ENCODE results near the gene ACP5.
"Not testable (repeated sequence)": the region's sequence is repeated elsewhere in the genome, so short reads cannot be mapped to it uniquely, and the experiment has no call there.

DNA sequence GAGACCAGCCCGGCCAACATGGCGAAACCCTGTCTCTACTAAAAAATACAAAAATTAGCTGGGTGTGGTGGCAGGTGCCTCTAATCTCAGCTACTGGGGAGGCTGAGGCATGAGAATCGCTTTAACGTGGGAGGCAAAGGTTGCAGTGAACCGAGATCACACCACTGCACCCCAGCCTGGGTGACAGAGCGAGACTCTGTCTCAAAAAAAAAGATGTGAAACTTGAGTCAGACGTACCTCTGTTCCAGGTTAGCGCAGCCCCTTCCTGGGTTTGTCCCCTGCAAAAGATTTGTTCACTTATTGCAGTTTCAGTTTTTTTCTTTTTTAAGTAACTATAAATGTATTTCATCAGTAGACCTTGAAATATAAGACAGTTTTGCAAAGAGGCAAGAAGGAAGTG lies 22.3 kb upstream of the ACP5 start:
- TF ChIP-seq, protein P1, sequence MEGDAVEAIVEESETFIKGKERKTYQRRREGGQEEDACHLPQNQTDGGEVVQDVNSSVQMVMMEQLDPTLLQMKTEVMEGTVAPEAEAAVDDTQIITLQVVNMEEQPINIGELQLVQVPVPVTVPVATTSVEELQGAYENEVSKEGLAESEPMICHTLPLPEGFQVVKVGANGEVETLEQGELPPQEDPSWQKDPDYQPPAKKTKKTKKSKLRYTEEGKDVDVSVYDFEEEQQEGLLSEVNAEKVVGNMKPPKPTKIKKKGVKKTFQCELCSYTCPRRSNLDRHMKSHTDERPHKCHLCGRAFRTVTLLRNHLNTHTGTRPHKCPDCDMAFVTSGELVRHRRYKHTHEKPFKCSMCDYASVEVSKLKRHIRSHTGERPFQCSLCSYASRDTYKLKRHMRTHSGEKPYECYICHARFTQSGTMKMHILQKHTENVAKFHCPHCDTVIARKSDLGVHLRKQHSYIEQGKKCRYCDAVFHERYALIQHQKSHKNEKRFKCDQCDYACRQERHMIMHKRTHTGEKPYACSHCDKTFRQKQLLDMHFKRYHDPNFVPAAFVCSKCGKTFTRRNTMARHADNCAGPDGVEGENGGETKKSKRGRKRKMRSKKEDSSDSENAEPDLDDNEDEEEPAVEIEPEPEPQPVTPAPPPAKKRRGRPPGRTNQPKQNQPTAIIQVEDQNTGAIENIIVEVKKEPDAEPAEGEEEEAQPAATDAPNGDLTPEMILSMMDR (IDR thresholded peaks at IDR 0.05) = not testable (repeated sequence)
- not testable (repeated sequence) for TF ChIP-seq POLR2A (IDR thresholded peaks at IDR 0.05)
